Lung (tissue), 12 donors: ENCODE data around the gene C2CD4B. TPM values are rescaled to one million over a fixed set of nuclear protein-coding genes. Genes with fewer than 3 reads are reported as not detected.
A peak's percentile ranks its signal among the peaks of the same experiment; 100 is the strongest.

ENCODE experiments used
- ATAC-seq: fragments of 200-7000 bp; cut with Tn5 transposase; one replicate; pipeline ENCODE4 v1.9.1; 2020; ENCODE audit warnings: moderate number of reproducible peaks; ENCODE audit not compliant: insufficient read depth, low FRiP score
- DNase-seq, 3 donors: peaks; one replicate each; pipeline ENCODE4 v3.0.0-alpha.2; 2013 to 2017
- H3K27ac ChIP-seq, 2 donors: one replicate each; pipeline ENCODE4 v1.5.1; 2013; ENCODE audit warnings: mild to moderate bottlenecking in 2 of 2, moderate library complexity in 2 of 2, control low read depth in 1 of 2, inconsistent platforms in 1 of 2, low read depth in 1 of 2, low read length in 1 of 2
- H3K27me3 ChIP-seq, 3 donors: one replicate each; pipeline ENCODE4 v1.5.1; 2013; ENCODE audit warnings: low read length in 2 of 3; ENCODE audit not compliant: control insufficient read depth in 3 of 3, insufficient read depth in 3 of 3
- H3K36me3 ChIP-seq, 4 donors: one replicate each; pipeline ENCODE4 v1.5.1; 2013; ENCODE audit warnings: low read length in 4 of 4, mild to moderate bottlenecking in 1 of 4, moderate library complexity in 1 of 4; ENCODE audit not compliant: control insufficient read depth in 4 of 4, insufficient read depth in 4 of 4
- H3K4me1 ChIP-seq, 5 donors: one replicate each; pipeline ENCODE4 v1.5.1; 2013; ENCODE audit warnings: low read length in 5 of 5, mild to moderate bottlenecking in 2 of 5, moderate library complexity in 1 of 5; ENCODE audit not compliant: control insufficient read depth in 5 of 5, insufficient read depth in 5 of 5
- H3K4me3 ChIP-seq: one replicate; pipeline ENCODE4 v1.5.1; 2013; ENCODE audit warnings: mild to moderate bottlenecking, control low read depth, moderate library complexity
- H3K9ac ChIP-seq, 2 donors: one replicate each; pipeline ENCODE4 v1.5.1; 2013; ENCODE audit warnings: low read length in 2 of 2, control low read depth in 1 of 2; ENCODE audit not compliant: insufficient read depth in 1 of 2
- H3K9me3 ChIP-seq, 4 donors: one replicate each; pipeline ENCODE4 v1.5.1; 2013; ENCODE audit warnings: low read length in 3 of 4, mild to moderate bottlenecking in 1 of 4, moderate library complexity in 1 of 4; ENCODE audit not compliant: control insufficient read depth in 4 of 4, insufficient read depth in 3 of 4
- WGBS, 2 donors: extraction: QIAGEN DNeasy Blood & Tissue Kit; methylation state at CpG; one replicate each; pipeline ENCODE4 v1.1.7; 2013; 5-methylcytosine and 5-hydroxymethylcytosine counted together
- polyA plus RNA-seq, 2 donors: library from polyadenylated mRNA; stranded (reverse); fragments of 200-250 nt; gene quantifications; one replicate each; pipeline ENCODE4 v1.2.1, GENCODE V29; 2013
- total RNA-seq, 2 donors: library from RNA; depleted of rRNA in 1 of 2; stranded (reverse); fragments of >200 nt in 1 of 2; gene quantifications; one replicate each; pipeline ENCODE4 v1.2.1, GENCODE V29; 2014 to 2021
- TF ChIP-seq, protein P1 (sequence below): IDR thresholded peaks from 2 replicates; pipeline ENCODE4 v1.5.1; 2012; ENCODE audit warnings: mild to moderate bottlenecking; ENCODE audit errors: control extremely low read depth, extremely low read depth
- donor health status: control.
- donor health status: control.
- donor health status: Bipolar disorder and iron deficiency.
- donor health status: healthy.
- donor health status: DM: yes; HTN: yes; CAD: no.

The C2CD4B gene
- total and polyA plus RNA-seq, 4 donors = 3.4 to 12.6 (median 7.6) TPM

GRCh38 chr15:62209821-62210220 lies 44.7 kb upstream of the C2CD4B start:
- no peak overlapping the region for H3K27ac ChIP-seq
- no peaks in the 10 kb centered on the region for H3K36me3 ChIP-seq
- no peak for ATAC-seq
- H3K4me1 ChIP-seq = no peaks in the 10 kb centered on the region
- peak in 1 of 3 donors; percentile 6 for DNase-seq
- no peak overlapping the region for H3K4me3 ChIP-seq
- TF ChIP-seq, protein P1, sequence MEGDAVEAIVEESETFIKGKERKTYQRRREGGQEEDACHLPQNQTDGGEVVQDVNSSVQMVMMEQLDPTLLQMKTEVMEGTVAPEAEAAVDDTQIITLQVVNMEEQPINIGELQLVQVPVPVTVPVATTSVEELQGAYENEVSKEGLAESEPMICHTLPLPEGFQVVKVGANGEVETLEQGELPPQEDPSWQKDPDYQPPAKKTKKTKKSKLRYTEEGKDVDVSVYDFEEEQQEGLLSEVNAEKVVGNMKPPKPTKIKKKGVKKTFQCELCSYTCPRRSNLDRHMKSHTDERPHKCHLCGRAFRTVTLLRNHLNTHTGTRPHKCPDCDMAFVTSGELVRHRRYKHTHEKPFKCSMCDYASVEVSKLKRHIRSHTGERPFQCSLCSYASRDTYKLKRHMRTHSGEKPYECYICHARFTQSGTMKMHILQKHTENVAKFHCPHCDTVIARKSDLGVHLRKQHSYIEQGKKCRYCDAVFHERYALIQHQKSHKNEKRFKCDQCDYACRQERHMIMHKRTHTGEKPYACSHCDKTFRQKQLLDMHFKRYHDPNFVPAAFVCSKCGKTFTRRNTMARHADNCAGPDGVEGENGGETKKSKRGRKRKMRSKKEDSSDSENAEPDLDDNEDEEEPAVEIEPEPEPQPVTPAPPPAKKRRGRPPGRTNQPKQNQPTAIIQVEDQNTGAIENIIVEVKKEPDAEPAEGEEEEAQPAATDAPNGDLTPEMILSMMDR = no peak
- H3K9me3 ChIP-seq = peaks cover 0 to 14% (median 1%) of the 10 kb centered on the region in 4 donors
- 85% methylated on average over 5 of the region's 5 CpGs for WGBS, 2 donors
- no peak overlapping the region for H3K9ac ChIP-seq
- no peaks in the 10 kb centered on the region for H3K27me3 ChIP-seq

- H3K9ac ChIP-seq = no peak overlapping the region
- peaks cover 0 to 14% (median 1%) of the 10 kb centered on the region in 4 donors for H3K9me3 ChIP-seq
- TF ChIP-seq, protein P1 = no peak
- no peak overlapping the region for H3K4me3 ChIP-seq
- ATAC-seq (no peak), DNase-seq (no peak)
- no peaks in the 10 kb centered on the region for H3K27me3 ChIP-seq
- 90 to 100% methylated on average over 1 of the region's 1 CpG for WGBS, 2 donors
- no peak overlapping the region for H3K27ac ChIP-seq
- no peaks in the 10 kb centered on the region for H3K36me3 ChIP-seq
- no peaks in the 10 kb centered on the region for H3K4me1 ChIP-seq
Measured at GRCh38 chr15:62209322-62209721, 44.2 kb upstream of the C2CD4B start.

- Histone ChIP-seq H3K27ac (no peak overlapping the region), H3K27me3 (no peaks in the 10 kb centered on the region), H3K9ac (no peak overlapping the region), H3K36me3 (no peaks in the 10 kb centered on the region), H3K4me3 (no peak overlapping the region), H3K9me3 (peaks cover 0 to 14% (median 1%) of the 10 kb centered on the region in 4 donors), H3K4me1 (no peaks in the 10 kb centered on the region)
- WGBS, 2 donors = 89 to 97% methylated on average over 3 of the region's 3 CpGs
- no peak for DNase-seq
- TF ChIP-seq, protein P1 = no peak
- no peak for ATAC-seq
Measured at GRCh38 chr15:62208884-62209283, 43.8 kb upstream of the C2CD4B start.

DNA sequence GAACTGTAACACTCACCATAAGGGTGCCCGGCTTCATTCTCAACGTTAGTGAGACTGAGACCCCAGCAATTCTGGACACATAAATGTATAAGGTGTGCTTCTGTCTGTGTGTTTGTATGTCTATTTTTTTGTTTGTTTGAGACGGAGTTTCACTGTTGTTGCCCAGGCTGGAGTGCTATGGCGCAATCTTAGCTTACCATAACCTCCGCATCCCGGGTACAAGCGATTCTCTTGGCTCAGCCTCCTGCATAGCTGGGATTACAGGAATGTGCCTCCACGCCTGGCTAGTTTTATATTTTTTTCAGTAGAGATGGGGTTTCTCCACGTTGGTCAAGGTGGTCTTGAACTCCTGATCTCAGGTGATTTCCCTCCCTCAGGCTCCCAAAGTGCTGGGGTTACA lies 43.3 kb upstream of the C2CD4B start:
- ATAC-seq (no peak), DNase-seq (no peak)
- Histone ChIP-seq H3K4me3 (no peak overlapping the region), H3K27ac (no peak overlapping the region), H3K27me3 (no peaks in the 10 kb centered on the region), H3K9ac (no peak overlapping the region), H3K36me3 (no peaks in the 10 kb centered on the region), H3K9me3 (peaks cover 0 to 14% (median 1%) of the 10 kb centered on the region in 4 donors), H3K4me1 (no peaks in the 10 kb centered on the region)
- WGBS, 2 donors = 90 to 93% methylated on average over 9 of the region's 9 CpGs
- TF ChIP-seq, protein P1 = no peak
